GM12878 (cell line): ENCODE data around the gene CACNA2D1. TPM values are rescaled to one million over a fixed set of nuclear protein-coding genes. Genes with fewer than 3 reads are reported as not detected.

ENCODE experiments used
- ATAC-seq: fragments of 200-7000 bp; cut with Tn5 transposase; 3 replicates; pipeline ENCODE4 v1.9.1; 2020; ENCODE audit warnings: mild to moderate bottlenecking, moderate library complexity
- BruUV-seq: library from RNA; stranded (reverse); fragments of 400-500 nt; replicated peaks from 2 replicates; lab custom pipeline; 2021; lab: Mats Ljungman, UMichigan
- CTCF ChIA-PET: fragments of 300-600 bp; sonication (Branson Sonifier 250); formaldehyde crosslinking; extraction: SDS; loops from one replicate; lab custom pipeline; 2021; ENCODE audit warnings: inconsistent platforms; lab: Yijun Ruan, JAX
- POLR2A ChIA-PET: fragments of 350-600 bp; formaldehyde crosslinking; extraction: SDS; loops from one replicate; lab custom pipeline; 2021; ENCODE audit warnings: inconsistent platforms; lab: Charles Lee
- RAD21 ChIA-PET: fragments of 300-600 bp; sonication (Branson Sonifier 250); formaldehyde crosslinking; loops from one replicate; lab custom pipeline; 2023; ENCODE audit warnings: antibody characterized with exemption; ENCODE audit not compliant: unreplicated experiment; lab: Charles Lee
- SMC1A ChIA-PET: fragments of 300-600 bp; sonication (Branson Sonifier 250); formaldehyde crosslinking; loops from one replicate; lab custom pipeline; 2023; ENCODE audit not compliant: unreplicated experiment, uncharacterized antibody; lab: Charles Lee
- DNase-seq: peaks from one replicate; pipeline ENCODE4 v3.0.0-alpha.2; 2011; ENCODE audit warnings: low read depth, low spot score
- FAIRE-seq: peaks from 3 replicates; lab custom pipeline; 2011; peaks lifted over from hg19 to GRCh38; lab: Jason Lieb, UNC
- H2AFZ ChIP-seq: 2 replicates; pipeline ENCODE4 v1.6.0; 2011; ENCODE audit warnings: low read depth, low read length, control low read depth; ENCODE audit not compliant: control insufficient read depth
- H3K27ac ChIP-seq: 2 replicates; pipeline ENCODE4 v1.5.1; 2011; ENCODE audit warnings: control low read depth; ENCODE audit not compliant: control insufficient read depth, insufficient read depth
- H3K27me3 ChIP-seq, 2 experiments: replicated peaks in 1 of 2; 2 replicates each; pipeline versions ENCODE4 v1.6.0 to v1.6.1; 2011; ENCODE audit warnings: low read length in 1 of 2; ENCODE audit not compliant: control insufficient read depth in 2 of 2, insufficient read depth in 2 of 2
- H3K36me3 ChIP-seq, 2 experiments: 2 replicates each; pipeline ENCODE4 v1.5.1; 2011; ENCODE audit warnings: low read length in 1 of 2; ENCODE audit not compliant: control insufficient read depth in 2 of 2, insufficient read depth in 2 of 2
- H3K4me1 ChIP-seq: 2 replicates; pipeline ENCODE4 v1.6.1; 2011; ENCODE audit warnings: mild to moderate bottlenecking, low read length, moderate library complexity, mixed read lengths; ENCODE audit not compliant: control insufficient read depth, insufficient read depth
- H3K4me2 ChIP-seq: 2 replicates; pipeline ENCODE4 v1.6.0; 2011; ENCODE audit warnings: control low read depth; ENCODE audit not compliant: control insufficient read depth, insufficient read depth
- H3K4me3 ChIP-seq: fragments of 200-600 bp; sonication (generic); 2 replicates; pipeline ENCODE4 v1.5.1; 2016
- H3K79me2 ChIP-seq: 2 replicates; pipeline ENCODE4 v1.6.0; 2011; ENCODE audit warnings: low read length; ENCODE audit not compliant: control insufficient read depth, insufficient read depth
- H3K9ac ChIP-seq: 2 replicates; pipeline ENCODE4 v1.8.0; 2011; ENCODE audit warnings: low read length, control low read depth, mixed read lengths; ENCODE audit not compliant: control insufficient read depth, insufficient read depth
- H3K9me3 ChIP-seq: replicated peaks from 3 replicates; pipeline ENCODE4 v1.5.1; 2011; ENCODE audit warnings: mild to moderate bottlenecking, low read length; ENCODE audit not compliant: control insufficient read depth, insufficient read depth
- H4K20me1 ChIP-seq: 2 replicates; pipeline ENCODE4 v1.6.0; 2011; ENCODE audit not compliant: control insufficient read depth, insufficient read depth
- LARP7 ChIP-seq: fragments of 450-650 bp; IDR thresholded peaks from 2 replicates; pipeline ENCODE4 v1.6.1; 2017; ENCODE audit warnings: mild to moderate bottlenecking
- ZBTB40 ChIP-seq: fragments of 450-650 bp; IDR thresholded peaks from 2 replicates; pipeline ENCODE4 v1.6.1; 2016; ENCODE audit warnings: mild to moderate bottlenecking, moderate library complexity, borderline replicate concordance
- WGBS: methylation state at CpG from one replicate; pipeline ENCODE4 v1.1.6; 2016; ENCODE audit warnings: low lambda C conversion rate; ENCODE audit not compliant: insufficient replicate concordance, insufficient coverage; ENCODE audit errors: missing lambda C conversion rate; 5-methylcytosine and 5-hydroxymethylcytosine counted together
- in situ Hi-C: fragments of 300-500 bp; cut with MboI; formaldehyde crosslinking; loops from 9 replicates; pipeline ENCODE4 v1.14.3; 2018; ENCODE audit warnings: mixed read lengths
- intact Hi-C: fragments of 100-400 bp; cut with micrococcal nuclease; formaldehyde crosslinking; loops from one replicate; pipeline ENCODE4 v1.14.2; 2022; ENCODE audit not compliant: unreplicated experiment
- polyA plus RNA-seq, 11 experiments: library from polyadenylated mRNA; depleted of rRNA in 4 of 11; unstranded in 6 of 11; stranded (reverse) in 5 of 11; fragments of >200 nt; fragmentation: Nextera tagmentation in 4 of 11; fragmentation: Illumina TruSeq in 1 of 11; extraction: Ambion mirVana in 4 of 11; extraction: Trizol in 1 of 11; gene quantifications; 1 replicate in 1 of 11; 2 replicates in 10 of 11; pipeline versions ENCODE4 v1.2.1 to v1.2.3, GENCODE V29; 2011 to 2016; ENCODE audit warnings: inconsistent platforms in 2 of 11, missing spikeins in 2 of 11, low read depth in 1 of 11
- total RNA-seq, 4 experiments: library from RNA; depleted of rRNA in 3 of 4; stranded (reverse); fragments of >200 nt in 3 of 4; fragmentation: Illumina TruSeq in 1 of 4; extraction: Trizol in 1 of 4; gene quantifications; 2 replicates each; pipeline versions ENCODE4 v1.2.1 to v1.2.3, GENCODE V29; 2013 to 2021

CACNA2D1 gene
- total and polyA plus RNA-seq, 10 of the 15 experiments (the other 5 are each of a cell fraction or from before 2014, with no cell fraction given): 0.14 to 14.8 (median 0.97) TPM

DNA sequence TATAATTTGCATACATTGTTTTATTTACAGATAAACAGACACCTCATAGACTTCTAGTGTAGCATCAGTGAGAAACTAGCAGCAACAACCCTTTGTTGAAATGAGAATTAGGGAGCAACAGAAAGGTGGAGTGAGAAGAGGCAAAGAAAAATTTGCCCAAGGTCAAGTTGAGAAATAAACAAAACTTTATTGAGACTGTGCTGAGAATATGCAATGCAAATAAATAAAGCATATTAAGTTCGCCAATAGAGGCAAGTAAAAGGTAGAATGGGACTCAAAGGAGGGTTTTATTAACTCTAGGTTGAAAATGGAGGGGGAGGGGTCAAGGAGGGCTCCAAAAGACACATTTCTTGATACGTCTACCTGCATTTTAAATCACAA lies 49.7 kb downstream of the CACNA2D1 start:
- Histone ChIP-seq H3K27ac (no peak overlapping the region), H3K4me1 (no peaks in the 10 kb centered on the region), H3K9me3 (no peaks in the 10 kb centered on the region), H2AFZ (no peak overlapping the region), H3K9ac (no peak overlapping the region), H3K4me3 (no peak overlapping the region), H4K20me1 (no peaks in the 10 kb centered on the region), H3K36me3 (no peaks in the 10 kb centered on the region), H3K27me3 (no peaks in the 10 kb centered on the region), H3K79me2 (no peaks in the 10 kb centered on the region), H3K4me2 (no peak overlapping the region)
- DNase-seq (no peak), ATAC-seq (no peak), FAIRE-seq (no peak)
- ChIA-PET POLR2A (interaction anchor here (1.1 to 5.5 kb wide), 2 partner anchors 16 to 20 kb away, joined by 4 to 24 read pairs; no protein-coding TSS in a partner anchor), CTCF (interaction anchor here (0.6 to 2.5 kb wide), 4 partner anchors 11 to 52 kb away, joined by 3 to 6 read pairs (median 3); no protein-coding TSS in a partner anchor), SMC1A (interaction anchor here (0.7 to 16.3 kb wide), 15 partner anchors 9 to 314 kb away, joined by 3 to 158 read pairs (median 5); no protein-coding TSS in a partner anchor), RAD21 (interaction anchor here (0.9 to 6.0 kb wide), 13 partner anchors 9 to 160 kb away, joined by 3 to 53 read pairs (median 3); no protein-coding TSS in a partner anchor)
- BruUV-seq: TSS peak; percentile 64
- WGBS: 0% methylated on average over 2 of the region's 2 CpGs
- in situ Hi-C loops (no loop called here), intact Hi-C loops (no loop called here)
- TF ChIP-seq ZBTB40: peak; percentile 90; the same call in 1 of the 2 replicates
- no peak for TF ChIP-seq LARP7
